GM19238 (cell line): Measurements from ENCODE around the gene XYLT1.

ENCODE experiments used
- DNase-seq: peaks from one replicate; pipeline ENCODE4 v3.0.0; 2011; ENCODE audit warnings: low spot score; ENCODE audit not compliant: insufficient read length

The XYLT1 gene

GRCh38 chr16:17359788-17360390, 110.9 kb downstream of the XYLT1 start:
- DNase-seq = no peak

- DNase-seq = no peak
These were observed 111.9 kb downstream of the XYLT1 start for GRCh38 chr16:17358846-17359245.

- DNase-seq = no peak
These were observed 112.4 kb downstream of the XYLT1 start for GRCh38 chr16:17358355-17358754.

GRCh38 chr16:17357307-17358062, 113.3 kb downstream of the XYLT1 start:
- no peak for DNase-seq

- no peak for DNase-seq
These were observed 114.4 kb downstream of the XYLT1 start for GRCh38 chr16:17356243-17356933.

- DNase-seq = no peak
These were observed 116.1 kb downstream of the XYLT1 start for GRCh38 chr16:17354685-17355084.

GRCh38 chr16:17354141-17354601, 116.6 kb downstream of the XYLT1 start:
- no peak for DNase-seq

GRCh38 chr16:17353561-17353960, 117.2 kb downstream of the XYLT1 start:
- no peak for DNase-seq

GRCh38 chr16:17351441-17352035, 119.2 kb downstream of the XYLT1 start:
- DNase-seq = no peak

GRCh38 chr16:17350207-17350606, 120.6 kb downstream of the XYLT1 start:
- no peak for DNase-seq

GRCh38 chr16:17348826-17349225, 121.9 kb downstream of the XYLT1 start:
- DNase-seq = no peak

- no peak for DNase-seq
These were observed 122.5 kb downstream of the XYLT1 start for GRCh38 chr16:17348042-17348783.

GRCh38 chr16:17347624-17348023, 123.1 kb downstream of the XYLT1 start:
- DNase-seq = no peak

GRCh38 chr16:17346621-17347569, 123.9 kb downstream of the XYLT1 start:
- no peak for DNase-seq

- no peak for DNase-seq
These were observed 125.7 kb downstream of the XYLT1 start for GRCh38 chr16:17345043-17345442.

- no peak for DNase-seq
These were observed 127.0 kb downstream of the XYLT1 start for GRCh38 chr16:17343728-17344127.

GRCh38 chr16:17343028-17343427, 127.7 kb downstream of the XYLT1 start:
- peak; percentile 23 for DNase-seq

GRCh38 chr16:17342031-17342430, 128.7 kb downstream of the XYLT1 start:
- DNase-seq = no peak

GRCh38 chr16:17340804-17341203, 130.0 kb downstream of the XYLT1 start:
- DNase-seq = no peak
